Muscle of leg (tissue), 11 donors: ENCODE results near the gene TMEM145. TPM values are rescaled to one million over a fixed set of nuclear protein-coding genes. Genes with fewer than 3 reads are reported as not detected.

Experiments used
- DNase-seq: peaks from one replicate; pipeline ENCODE4 v3.0.0; 2013
- H3K27ac ChIP-seq: one replicate; pipeline ENCODE4 v1.5.1; 2013; ENCODE audit warnings: mild to moderate bottlenecking, low read length, control low read depth
- H3K27me3 ChIP-seq: one replicate; pipeline ENCODE4 v1.6.1; 2013; ENCODE audit warnings: low read length; ENCODE audit not compliant: control insufficient read depth, insufficient read depth
- H3K36me3 ChIP-seq: one replicate; pipeline ENCODE4 v1.6.1; 2013; ENCODE audit warnings: low read length; ENCODE audit not compliant: control insufficient read depth, insufficient read depth
- H3K4me1 ChIP-seq: one replicate; pipeline ENCODE4 v1.6.1; 2013; ENCODE audit warnings: low read length; ENCODE audit not compliant: control insufficient read depth, insufficient read depth
- H3K4me3 ChIP-seq: one replicate; pipeline ENCODE4 v1.5.1; 2013; ENCODE audit warnings: low read length, control low read depth
- H3K9me3 ChIP-seq: replicated peaks from 2 replicates; pipeline ENCODE4 v1.6.1; 2013; ENCODE audit warnings: low read depth, low read length; ENCODE audit not compliant: control insufficient read depth
- WGBS: methylation state at CpG from one replicate; pipeline ENCODE4 v1.1.5; 2013; ENCODE audit warnings: missing lambda C conversion rate; ENCODE audit not compliant: insufficient coverage; 5-methylcytosine and 5-hydroxymethylcytosine counted together
- polyA plus RNA-seq, 8 donors: library from polyadenylated mRNA; unstranded; fragments of 120-200 nt; gene quantifications; one replicate each; pipeline versions ENCODE4 v1.2.1 to v1.2.3, GENCODE V29; 2013; ENCODE audit warnings: inconsistent platforms in 1 of 8, low replicate concordance in 1 of 8; ENCODE audit not compliant: insufficient read length in 8 of 8, insufficient read depth in 1 of 8
- total RNA-seq: library from RNA; stranded (reverse); fragments of 120-200 nt; gene quantifications from one replicate; pipeline ENCODE4 v1.2.4, GENCODE V29; 2013

TMEM145 gene
- total and polyA plus RNA-seq, 9 donors, result 0.04 to 0.56 (median 0.32) TPM

GRCh38 chr19:42348211-42348610 lies 35.1 kb downstream of the TMEM145 start:
- no peaks in the 10 kb centered on the region for H3K9me3 ChIP-seq
- H3K27ac ChIP-seq, result no peak overlapping the region
- H3K4me1 ChIP-seq, result no peaks in the 10 kb centered on the region
- no peak overlapping the region for H3K4me3 ChIP-seq
- 85% methylated on average over 12 of the region's 14 CpGs for WGBS
- H3K36me3 ChIP-seq, result peaks cover 74% of the 10 kb centered on the region
- H3K27me3 ChIP-seq, result no peaks in the 10 kb centered on the region
- no peak for DNase-seq

- H3K36me3 ChIP-seq, result peaks cover 70% of the 10 kb centered on the region
- WGBS, result 82% methylated on average over 13 of the region's 14 CpGs
- H3K27me3 ChIP-seq, result no peaks in the 10 kb centered on the region
- no peak overlapping the region for H3K4me3 ChIP-seq
- no peaks in the 10 kb centered on the region for H3K4me1 ChIP-seq
- no peak overlapping the region for H3K27ac ChIP-seq
- no peak for DNase-seq
- no peaks in the 10 kb centered on the region for H3K9me3 ChIP-seq
Observed at GRCh38 chr19:42349378-42350107, 36.4 kb downstream of the TMEM145 start.

DNA sequence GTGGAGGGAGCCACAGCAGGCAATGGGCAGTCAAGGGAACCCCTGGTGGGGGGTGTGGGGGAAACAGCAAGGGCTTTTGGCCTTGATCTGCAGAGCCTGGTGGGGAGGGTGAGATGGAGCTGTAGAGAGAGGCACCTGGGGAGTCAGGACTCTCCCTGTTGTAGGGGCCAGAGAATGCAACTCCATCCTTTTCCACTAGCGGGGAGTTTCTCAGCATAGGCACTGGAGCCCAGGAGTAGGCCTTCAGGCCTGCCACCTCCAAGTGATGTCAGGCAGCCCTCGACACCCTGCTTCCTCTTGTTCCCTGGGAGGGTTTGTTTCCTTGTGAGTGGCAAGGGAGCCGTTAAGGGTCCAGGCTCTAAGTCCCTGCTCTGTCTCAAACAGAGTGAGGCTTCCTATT lies 37.3 kb downstream of the TMEM145 start:
- Histone ChIP-seq H3K36me3 (peaks cover 68% of the 10 kb centered on the region), H3K27me3 (no peaks in the 10 kb centered on the region), H3K4me1 (no peaks in the 10 kb centered on the region), H3K9me3 (no peaks in the 10 kb centered on the region), H3K4me3 (no peak overlapping the region), H3K27ac (no peak overlapping the region)
- WGBS, result no CpG with 5 or more reads among the region's 3 CpGs
- no peak for DNase-seq

GRCh38 chr19:42351079-42351735 lies 38.1 kb downstream of the TMEM145 start:
- Histone ChIP-seq H3K4me3 (no peak overlapping the region), H3K4me1 (no peaks in the 10 kb centered on the region), H3K36me3 (peaks cover 74% of the 10 kb centered on the region), H3K27me3 (no peaks in the 10 kb centered on the region), H3K27ac (no peak overlapping the region), H3K9me3 (no peaks in the 10 kb centered on the region)
- 88% methylated on average over 20 of the region's 21 CpGs for WGBS
- DNase-seq, result no peak

- no peak for DNase-seq
- H3K36me3 ChIP-seq, result peaks cover 87% of the 10 kb centered on the region
- H3K4me3 ChIP-seq, result no peak overlapping the region
- H3K27ac ChIP-seq, result no peak overlapping the region
- 86% methylated on average over 29 of the region's 31 CpGs for WGBS
- H3K9me3 ChIP-seq, result no peaks in the 10 kb centered on the region
- no peaks in the 10 kb centered on the region for H3K27me3 ChIP-seq
- H3K4me1 ChIP-seq, result no peaks in the 10 kb centered on the region
Observed at GRCh38 chr19:42352301-42353259, 39.5 kb downstream of the TMEM145 start.

- no peak for DNase-seq
- Histone ChIP-seq H3K36me3 (peaks cover 86% of the 10 kb centered on the region), H3K9me3 (no peaks in the 10 kb centered on the region), H3K27ac (no peak overlapping the region), H3K4me3 (no peak overlapping the region), H3K4me1 (no peaks in the 10 kb centered on the region), H3K27me3 (no peaks in the 10 kb centered on the region)
- 90% methylated on average over 22 of the region's 29 CpGs for WGBS
Observed at GRCh38 chr19:42353341-42354015, 40.4 kb downstream of the TMEM145 start.

GRCh38 chr19:42355896-42356295 lies 42.8 kb downstream of the TMEM145 start:
- Histone ChIP-seq H3K27ac (no peak overlapping the region), H3K4me1 (no peaks in the 10 kb centered on the region), H3K4me3 (no peak overlapping the region), H3K36me3 (peaks cover 74% of the 10 kb centered on the region), H3K9me3 (no peaks in the 10 kb centered on the region), H3K27me3 (no peaks in the 10 kb centered on the region)
- WGBS, result 100% methylated on average over 8 of the region's 12 CpGs
- no peak for DNase-seq

DNA sequence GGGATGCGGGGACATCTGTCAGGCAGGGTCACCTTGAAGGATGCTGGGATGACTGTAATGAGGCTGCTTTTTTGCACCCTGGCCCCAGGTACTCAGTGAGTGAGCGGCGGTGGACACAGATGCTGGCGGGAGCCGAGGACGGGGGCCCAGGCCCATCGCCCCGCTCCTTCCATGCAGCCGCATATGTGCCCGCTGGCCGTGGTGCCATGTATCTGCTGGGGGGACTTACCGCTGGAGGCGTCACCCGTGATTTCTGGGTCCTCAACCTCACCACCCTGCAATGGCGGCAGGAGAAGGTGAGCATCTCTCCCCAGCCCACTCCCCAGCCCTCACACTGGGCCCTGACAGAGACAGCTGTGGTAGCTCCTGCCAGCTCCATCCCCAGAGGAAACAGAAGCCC lies 43.6 kb downstream of the TMEM145 start:
- no peak for DNase-seq
- no peaks in the 10 kb centered on the region for H3K4me1 ChIP-seq
- no peak overlapping the region for H3K4me3 ChIP-seq
- peaks cover 75% of the 10 kb centered on the region for H3K36me3 ChIP-seq
- no peaks in the 10 kb centered on the region for H3K9me3 ChIP-seq
- H3K27ac ChIP-seq, result no peak overlapping the region
- WGBS, result 95% methylated on average over 15 of the region's 15 CpGs
- H3K27me3 ChIP-seq, result no peaks in the 10 kb centered on the region

DNA sequence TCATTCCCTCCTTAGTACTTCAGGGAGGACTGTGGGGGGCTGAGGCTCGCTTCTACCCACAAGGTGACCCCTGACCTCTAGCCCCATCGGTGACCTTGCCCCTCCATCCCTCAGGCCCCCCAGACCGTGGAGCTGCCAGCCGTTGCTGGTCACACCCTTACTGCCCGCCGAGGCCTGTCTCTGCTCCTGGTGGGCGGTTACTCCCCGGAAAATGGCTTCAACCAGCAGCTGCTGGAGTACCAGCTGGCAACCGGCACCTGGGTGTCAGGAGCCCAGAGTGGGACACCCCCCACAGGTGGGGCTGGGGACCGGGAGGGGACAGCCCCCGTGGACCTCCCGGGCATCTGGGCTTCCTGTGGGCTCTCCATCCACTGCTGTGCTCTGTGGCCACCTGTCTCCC lies 44.2 kb downstream of the TMEM145 start:
- Histone ChIP-seq H3K36me3 (peaks cover 75% of the 10 kb centered on the region), H3K9me3 (no peaks in the 10 kb centered on the region)
- 88% methylated on average over 10 of the region's 12 CpGs for WGBS

More for the DNA sequence above, 44.2 kb downstream of the TMEM145 start:
- H3K4me3 ChIP-seq, result no peak overlapping the region
- no peak overlapping the region for H3K27ac ChIP-seq
- no peaks in the 10 kb centered on the region for H3K27me3 ChIP-seq
- no peak for DNase-seq
- no peaks in the 10 kb centered on the region for H3K4me1 ChIP-seq
